Panc1 (cell line): Measurements from ENCODE around the gene LSM12.

Experiments
- CTCF ChIP-seq: fragments of 450-650 bp; IDR thresholded peaks from 2 replicates; pipeline ENCODE4 v1.5.1; 2017; ENCODE audit warnings: mild to moderate bottlenecking
- REST ChIP-seq, 2 experiments: IDR thresholded peaks; 2 replicates each; pipeline ENCODE4 v1.6.1; 2011 to 2012; ENCODE audit warnings: low read depth in 2 of 2, control low read depth in 1 of 2, low read length in 1 of 2, mild to moderate bottlenecking in 1 of 2, moderate library complexity in 1 of 2; ENCODE audit not compliant: insufficient read depth in 1 of 2

- no peak; the same call in 1 of the 2 replicates for TF ChIP-seq CTCF
- TF ChIP-seq REST (IDR thresholded peaks at IDR 0.05; ENCODE audit: insufficient read depth in 1 of 2, low read depth in 2 of 2, low read length in 1 of 2) = no peak
Observed at GRCh38 chr17:44084131-44084538, 17.7 kb upstream of the LSM12 start.
